Neural progenitor cell (in vitro differentiated cells): ENCODE measurements around the gene ABHD12. TPM values are rescaled to one million over a fixed set of nuclear protein-coding genes. Genes with fewer than 3 reads are reported as not detected.

Experiments used
- DNase-seq: peaks from one replicate; pipeline ENCODE4 v3.0.0-alpha.2; 2016; ENCODE audit warnings: low spot score
- H2AFZ ChIP-seq: fragments of 200-600 bp; sonication (generic); replicated peaks from 2 replicates; pipeline ENCODE4 v1.6.1; 2016; ENCODE audit warnings: antibody characterized with exemption
- H3F3A ChIP-seq: fragments of 200-600 bp; sonication (generic); 2 replicates; pipeline ENCODE4 v1.6.1; 2016; ENCODE audit warnings: antibody characterized with exemption, low read depth
- H3K27ac ChIP-seq: fragments of 200-600 bp; sonication (generic); 2 replicates; pipeline ENCODE4 v1.5.1; 2016; ENCODE audit warnings: mild to moderate bottlenecking
- H3K27me3 ChIP-seq: fragments of 200-600 bp; sonication (generic); 2 replicates; pipeline ENCODE4 v1.6.1; 2016; ENCODE audit warnings: mild to moderate bottlenecking, moderate library complexity
- H3K36me3 ChIP-seq: fragments of 200-600 bp; sonication (generic); 2 replicates; pipeline ENCODE4 v1.5.1; 2016
- H3K4me1 ChIP-seq: fragments of 200-600 bp; sonication (generic); 2 replicates; pipeline ENCODE4 v1.6.1; 2016; ENCODE audit warnings: mixed run types
- H3K4me2 ChIP-seq: fragments of 200-600 bp; sonication (generic); 2 replicates; pipeline ENCODE4 v1.6.1; 2016
- H3K4me3 ChIP-seq: fragments of 200-600 bp; sonication (generic); 2 replicates; pipeline ENCODE4 v1.5.1; 2016
- H3K79me2 ChIP-seq: fragments of 200-600 bp; sonication (generic); 2 replicates; pipeline ENCODE4 v1.6.1; 2016; ENCODE audit warnings: low read depth
- H3K9ac ChIP-seq: fragments of 200-600 bp; sonication (generic); 2 replicates; pipeline ENCODE4 v1.6.1; 2016
- H3K9me3 ChIP-seq: fragments of 200-600 bp; sonication (generic); 2 replicates; pipeline ENCODE4 v1.5.1; 2016; ENCODE audit warnings: low read depth
- H4K20me1 ChIP-seq: fragments of 200-600 bp; sonication (generic); 2 replicates; pipeline ENCODE4 v1.6.1; 2016; ENCODE audit warnings: low read depth
- H3K27ac Mint-ChIP-seq: 3 replicates; pipeline ENCODE4 v1.8.0; 2021; ENCODE audit warnings: mixed read lengths
- H3K27me3 Mint-ChIP-seq: 2 replicates; pipeline ENCODE4 v1.8.0; 2022; ENCODE audit warnings: low read depth, mild to moderate bottlenecking, inconsistent platforms, moderate library complexity, mixed read lengths; ENCODE audit not compliant: insufficient read depth
- H3K36me3 Mint-ChIP-seq: 3 replicates; pipeline ENCODE4 v1.8.0; 2021; ENCODE audit warnings: mixed read lengths
- H3K4me1 Mint-ChIP-seq: 3 replicates; pipeline ENCODE4 v1.8.0; 2021; ENCODE audit warnings: mixed read lengths
- H3K4me3 Mint-ChIP-seq: 3 replicates; pipeline ENCODE4 v1.8.0; 2021; ENCODE audit warnings: mild to moderate bottlenecking, moderate library complexity, mixed read lengths
- H3K9me3 Mint-ChIP-seq: 3 replicates; pipeline ENCODE4 v1.8.0; 2020; ENCODE audit warnings: mixed read lengths
- CTCF ChIP-seq: fragments of 200-600 bp; sonication (generic); IDR thresholded peaks from 2 replicates; pipeline ENCODE4 v1.5.1; 2017; ENCODE audit warnings: antibody characterized with exemption, mild to moderate bottlenecking
- EZH2 ChIP-seq: fragments of 200-600 bp; sonication (generic); IDR thresholded peaks from 2 replicates; pipeline ENCODE4 v1.6.1; 2017; ENCODE audit warnings: antibody characterized with exemption, mild to moderate bottlenecking, moderate library complexity
- EZH2phosphoT487 ChIP-seq: fragments of 200-600 bp; sonication (generic); IDR thresholded peaks from 2 replicates; pipeline ENCODE4 v1.6.1; 2017; ENCODE audit warnings: antibody characterized with exemption
- total RNA-seq: library from RNA; depleted of rRNA; stranded (reverse); fragments of >200 nt; gene quantifications from 2 replicates; pipeline ENCODE4 v1.2.3, GENCODE V29; 2015; ENCODE audit warnings: low replicate concordance

Gene ABHD12
- total RNA-seq, 1 donor from 2014 or later, result 20.8 TPM

GRCh38 chr20:25309395-25310267, 81.0 kb downstream of the ABHD12 start:
- H3K36me3 ChIP-seq, result no peaks in the 10 kb centered on the region
- no peak overlapping the region for H3K4me3 ChIP-seq
- H3K79me2 ChIP-seq, result no peaks in the 10 kb centered on the region
- Mint-ChIP-seq H3K27ac (no peak overlapping the region), H3K36me3 (peaks cover 10% of the 10 kb centered on the region), H3K4me3 (no peak overlapping the region), H3K9me3 (peaks cover 3% of the 10 kb centered on the region), H3K4me1 (peaks cover 9% of the 10 kb centered on the region), H3K27me3 (peaks cover 2% of the 10 kb centered on the region)
- no peak overlapping the region for H3K4me2 ChIP-seq
- no peaks in the 10 kb centered on the region for H3F3A ChIP-seq
- H3K9ac ChIP-seq, result no peak overlapping the region
- no peak overlapping the region for H2AFZ ChIP-seq
- no peak overlapping the region for H3K27ac ChIP-seq
- H3K9me3 ChIP-seq, result no peaks in the 10 kb centered on the region
- no peaks in the 10 kb centered on the region for H3K4me1 ChIP-seq
- no peaks in the 10 kb centered on the region for H4K20me1 ChIP-seq
- no peaks in the 10 kb centered on the region for H3K27me3 ChIP-seq
- DNase-seq, result no peak
- no peak for TF ChIP-seq CTCF
- no peak for TF ChIP-seq EZH2
- no peak for TF ChIP-seq EZH2phosphoT487

- TF ChIP-seq EZH2 (no peak), CTCF (no peak), EZH2phosphoT487 (no peak)
Observed at GRCh38 chr20:25308671-25309394, 81.8 kb downstream of the ABHD12 start.

GRCh38 chr20:25308083-25308491, 82.5 kb downstream of the ABHD12 start:
- H3K27ac Mint-ChIP-seq, result no peak overlapping the region
- no peaks in the 10 kb centered on the region for H3K79me2 ChIP-seq
- no peaks in the 10 kb centered on the region for H3K27me3 ChIP-seq
- H3K4me1 Mint-ChIP-seq, result peaks cover 9% of the 10 kb centered on the region
- H3K4me3 ChIP-seq, result no peak overlapping the region
- TF ChIP-seq EZH2 (no peak), EZH2phosphoT487 (no peak), CTCF (no peak)
- no peaks in the 10 kb centered on the region for H3K9me3 ChIP-seq
- no peak for DNase-seq
- H2AFZ ChIP-seq, result no peak overlapping the region
- H4K20me1 ChIP-seq, result no peaks in the 10 kb centered on the region
- peaks cover 13% of the 10 kb centered on the region for H3K36me3 Mint-ChIP-seq
- H3K4me1 ChIP-seq, result no peaks in the 10 kb centered on the region
- no peak overlapping the region for H3K9ac ChIP-seq
- no peaks in the 10 kb centered on the region for H3K36me3 ChIP-seq
- H3K27ac ChIP-seq, result no peak overlapping the region
- H3K9me3 Mint-ChIP-seq, result peaks cover 3% of the 10 kb centered on the region
- peaks cover 2% of the 10 kb centered on the region for H3K27me3 Mint-ChIP-seq
- no peak overlapping the region for H3K4me3 Mint-ChIP-seq
- no peak overlapping the region for H3K4me2 ChIP-seq
- no peaks in the 10 kb centered on the region for H3F3A ChIP-seq

More at GRCh38 chr20:25308671-25309394, 81.8 kb downstream of the ABHD12 start:
- Histone ChIP-seq H3K36me3 (no peaks in the 10 kb centered on the region), H3K4me1 (no peaks in the 10 kb centered on the region), H3K9ac (no peak overlapping the region), H3K79me2 (no peaks in the 10 kb centered on the region), H3K27me3 (no peaks in the 10 kb centered on the region), H3K9me3 (no peaks in the 10 kb centered on the region), H3K27ac (no peak overlapping the region), H3F3A (no peaks in the 10 kb centered on the region), H4K20me1 (no peaks in the 10 kb centered on the region), H3K4me3 (no peak overlapping the region), H2AFZ (no peak overlapping the region), H3K4me2 (no peak overlapping the region)
- Mint-ChIP-seq H3K4me1 (peaks cover 9% of the 10 kb centered on the region), H3K27ac (no peak overlapping the region), H3K9me3 (peaks cover 3% of the 10 kb centered on the region), H3K36me3 (peaks cover 10% of the 10 kb centered on the region), H3K27me3 (peaks cover 2% of the 10 kb centered on the region), H3K4me3 (no peak overlapping the region)
- no peak for DNase-seq
